Measurements from ENCODE around the gene GBF1. TPM values are rescaled to one million over a fixed set of nuclear protein-coding genes. Genes with fewer than 3 reads are reported as not detected.
A peak's percentile ranks its signal among the peaks of the same experiment; 100 is the strongest.

The GBF1 gene
- total and polyA plus RNA-seq, 2 of the 13 experiments (the other 11 are each of a cell fraction or from before 2014, with no cell fraction given): 17.1 to 21.9 TPM

DNA sequence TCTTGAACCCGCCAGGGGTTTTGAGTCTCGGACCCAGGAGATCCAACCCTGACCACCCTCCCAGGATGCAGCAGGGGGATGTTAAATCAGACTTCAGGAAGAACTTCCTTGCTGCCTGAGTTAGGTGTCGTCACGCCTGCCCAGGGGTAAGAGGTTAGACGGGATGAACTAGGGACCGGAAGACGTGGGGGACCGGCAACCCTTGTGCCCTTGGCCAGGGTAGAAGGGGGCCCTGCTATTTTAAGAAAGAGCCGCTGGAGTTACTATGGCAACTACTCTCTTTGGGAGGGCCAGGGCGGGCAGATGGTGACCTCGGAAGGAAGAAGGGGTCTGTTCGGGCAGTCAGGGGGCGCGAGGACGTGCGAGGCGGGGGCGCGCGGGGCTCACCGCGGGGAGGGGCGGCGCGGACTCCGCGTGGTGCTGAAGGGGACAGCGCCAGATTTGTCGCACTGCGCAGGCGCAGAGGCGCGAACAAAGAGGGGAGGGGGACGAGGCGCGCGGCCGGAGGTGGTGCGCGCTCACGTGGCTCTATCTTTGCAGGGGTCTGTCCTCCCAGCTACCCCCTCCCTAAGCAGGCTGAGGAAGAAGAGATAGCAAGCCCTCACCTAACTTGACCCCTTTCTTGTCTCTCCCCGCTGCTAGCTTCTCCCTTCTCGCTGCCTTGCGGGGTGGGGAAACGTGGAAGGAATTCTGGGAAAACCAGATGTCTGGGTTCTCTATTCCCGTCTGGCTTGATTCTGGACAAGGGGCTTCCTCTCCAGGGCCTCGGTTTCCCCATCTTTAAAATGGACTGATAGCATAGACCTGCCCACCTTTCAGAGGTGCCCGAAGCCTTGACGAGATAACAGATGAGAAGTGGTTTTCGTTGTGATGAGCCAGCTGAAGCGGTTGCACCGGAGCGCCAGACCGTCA is 174.2 kb downstream of the GBF1 start (continued):
- TF ChIP-seq SP2 (CRISPR knock-in tag; IDR thresholded peaks at IDR 0.05) (no peak), FLYWCH1 (CRISPR knock-in tag; IDR thresholded peaks at IDR 0.05) (no peak), CBX5 (CRISPR knock-in tag; IDR thresholded peaks at IDR 0.05; ENCODE audit: borderline replicate concordance) (no peak), RARA (CRISPR knock-in tag; IDR thresholded peaks at IDR 0.05) (0 out of 2 replicates have a peak, but pooled peaks have one; percentile 15), ARNT (IDR thresholded peaks at IDR 0.05) (no peak), ZNF674 (CRISPR knock-in tag; IDR thresholded peaks at IDR 0.05; ENCODE audit: low read depth) (peak; percentile 59; the same call in 1 of the 2 replicates), ZNF333 (CRISPR knock-in tag; IDR thresholded peaks at IDR 0.05; ENCODE audit: borderline replicate concordance) (0 out of 2 replicates have a peak, but pooled peaks have one; percentile 57), SMYD3 (CRISPR knock-in tag; IDR thresholded peaks at IDR 0.05) (0 out of 2 replicates have a peak, but pooled peaks have one; percentile 60), MIXL1 (CRISPR knock-in tag; IDR thresholded peaks at IDR 0.05) (no peak), SMARCC2 (IDR thresholded peaks at IDR 0.05) (no peak), NR1H2 (CRISPR knock-in tag; IDR thresholded peaks at IDR 0.05; ENCODE audit: borderline replicate concordance, low read depth) (no peak), PAF1 (CRISPR knock-in tag; IDR thresholded peaks at IDR 0.05) (no peak), BRCA1 (CRISPR knock-in tag; IDR thresholded peaks at IDR 0.05) (peak; percentile 68; the same call in 1 of the 2 replicates), ZMAT5 (CRISPR knock-in tag; IDR thresholded peaks at IDR 0.05; ENCODE audit: borderline replicate concordance, low read depth) (no peak), NFAT5 (CRISPR knock-in tag; IDR thresholded peaks at IDR 0.05) (peak; percentile 77; the same call in 1 of the 2 replicates), KLF12 (CRISPR knock-in tag; IDR thresholded peaks at IDR 0.05; ENCODE audit: borderline replicate concordance) (0 out of 2 replicates have a peak, but pooled peaks have one; percentile 78), ZNF777 (CRISPR knock-in tag; IDR thresholded peaks at IDR 0.05) (peak; percentile 74), NFE2L1 (CRISPR knock-in tag; IDR thresholded peaks at IDR 0.05; ENCODE audit: borderline replicate concordance) (no peak)
- TF ChIP-seq, protein P1, sequence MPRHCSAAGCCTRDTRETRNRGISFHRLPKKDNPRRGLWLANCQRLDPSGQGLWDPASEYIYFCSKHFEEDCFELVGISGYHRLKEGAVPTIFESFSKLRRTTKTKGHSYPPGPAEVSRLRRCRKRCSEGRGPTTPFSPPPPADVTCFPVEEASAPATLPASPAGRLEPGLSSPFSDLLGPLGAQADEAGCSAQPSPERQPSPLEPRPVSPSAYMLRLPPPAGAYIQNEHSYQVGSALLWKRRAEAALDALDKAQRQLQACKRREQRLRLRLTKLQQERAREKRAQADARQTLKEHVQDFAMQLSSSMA (CRISPR knock-in tag; IDR thresholded peaks at IDR 0.05): no peak
- TF ChIP-seq, protein P2, sequence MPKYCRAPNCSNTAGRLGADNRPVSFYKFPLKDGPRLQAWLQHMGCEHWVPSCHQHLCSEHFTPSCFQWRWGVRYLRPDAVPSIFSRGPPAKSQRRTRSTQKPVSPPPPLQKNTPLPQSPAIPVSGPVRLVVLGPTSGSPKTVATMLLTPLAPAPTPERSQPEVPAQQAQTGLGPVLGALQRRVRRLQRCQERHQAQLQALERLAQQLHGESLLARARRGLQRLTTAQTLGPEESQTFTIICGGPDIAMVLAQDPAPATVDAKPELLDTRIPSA (CRISPR knock-in tag; IDR thresholded peaks at IDR 0.05; ENCODE audit: borderline replicate concordance): no peak
